A673 (cell line): Measurements from ENCODE around the gene C4orf54. TPM values are rescaled to one million over a fixed set of nuclear protein-coding genes. Genes with fewer than 3 reads are reported as not detected.

Source experiments
- BruUV-seq: library from RNA; stranded (reverse); fragments of 400-500 nt; replicated peaks from 2 replicates; lab custom pipeline; 2021; lab: Mats Ljungman, UMichigan
- CTCF ChIA-PET: fragments of 300-600 bp; sonication (Branson Sonifier 250); formaldehyde crosslinking; loops from one replicate; lab custom pipeline; 2022; ENCODE audit warnings: antibody characterized with exemption; lab: Charles Lee
- POLR2A ChIA-PET: fragments of 300-600 bp; sonication (Branson Sonifier 250); formaldehyde crosslinking; loops from one replicate; lab custom pipeline; 2022; ENCODE audit warnings: antibody characterized with exemption; ENCODE audit not compliant: low non-redundant PET; lab: Charles Lee
- DNase-seq: peaks from one replicate; pipeline ENCODE4 v3.0.0-alpha.2; 2015; ENCODE audit warnings: low spot score
- H3K27ac ChIP-seq: fragments of 200-600 bp; sonication (generic); 2 replicates; pipeline ENCODE4 v1.5.1; 2016; ENCODE audit warnings: mixed run types, low read depth, mild to moderate bottlenecking, mixed read lengths, antibody characterized with exemption, low read length; ENCODE audit not compliant: poor library complexity, severe bottlenecking
- H3K27me3 ChIP-seq: fragments of 200-600 bp; sonication (generic); replicated peaks from 2 replicates; pipeline ENCODE4 v1.6.1; 2017; ENCODE audit warnings: mixed run types, low read depth, mild to moderate bottlenecking, mixed read lengths, antibody characterized with exemption, low read length; ENCODE audit not compliant: insufficient read depth, poor library complexity
- H3K36me3 ChIP-seq: fragments of 200-600 bp; sonication (generic); 2 replicates; pipeline ENCODE4 v1.6.1; 2016; ENCODE audit warnings: mixed run types, mild to moderate bottlenecking, mixed read lengths, antibody characterized with exemption, low read length; ENCODE audit not compliant: insufficient read depth, poor library complexity, severe bottlenecking
- H3K4me1 ChIP-seq: fragments of 200-600 bp; sonication (generic); 2 replicates; pipeline ENCODE4 v1.6.1; 2017; ENCODE audit warnings: mixed run types, mild to moderate bottlenecking, mixed read lengths, antibody characterized with exemption, low read length; ENCODE audit not compliant: insufficient read depth, poor library complexity, severe bottlenecking
- H3K4me3 ChIP-seq: fragments of 200-600 bp; sonication (generic); 2 replicates; pipeline ENCODE4 v1.5.1; 2016; ENCODE audit warnings: low read depth, mixed run types, mild to moderate bottlenecking, mixed read lengths, low read length; ENCODE audit not compliant: poor library complexity, severe bottlenecking
- H3K9me3 ChIP-seq: fragments of 200-600 bp; sonication (generic); 2 replicates; pipeline ENCODE4 v1.6.1; 2016; ENCODE audit warnings: mixed run types, low read depth, mild to moderate bottlenecking, mixed read lengths, antibody characterized with exemption, low read length; ENCODE audit not compliant: poor library complexity, severe bottlenecking
- CTCF ChIP-seq: fragments of 300-800, 200-600 bp; sonication (generic); conservative IDR thresholded peaks from 2 replicates; pipeline ENCODE4 v1.5.1; 2017; ENCODE audit warnings: low read depth, mild to moderate bottlenecking, antibody characterized with exemption, low read length, moderate library complexity, mixed read lengths
- EZH2 ChIP-seq: fragments of 200-600 bp; sonication (generic); IDR thresholded peaks from 2 replicates; pipeline ENCODE4 v1.6.1; 2017; ENCODE audit warnings: borderline replicate concordance, low read depth, mild to moderate bottlenecking, mixed read lengths, antibody characterized with exemption, low read length; ENCODE audit not compliant: poor library complexity, severe bottlenecking
- intact Hi-C: fragments of 100-400 bp; cut with micrococcal nuclease; formaldehyde crosslinking; loops from one replicate; pipeline ENCODE4 v1.10.0; 2022; ENCODE audit not compliant: unreplicated experiment
- total RNA-seq: library from RNA; stranded (reverse); gene quantifications from 2 replicates; pipeline ENCODE4 v1.2.3, GENCODE V29; 2021

Gene C4orf54
- total RNA-seq, 1 experiment from 2014 or later, result not detected

GRCh38 chr4:99648321-99648720 lies 9.3 kb downstream of the C4orf54 start:
- Histone ChIP-seq H3K36me3 (no peaks in the 10 kb centered on the region), H3K27ac (no peak overlapping the region), H3K9me3 (no peaks in the 10 kb centered on the region), H3K27me3 (peaks cover 30% of the 10 kb centered on the region), H3K4me1 (no peaks in the 10 kb centered on the region), H3K4me3 (no peak overlapping the region)
- no peak for TF ChIP-seq EZH2
- TF ChIP-seq CTCF, result no peak
- no TSS peak for BruUV-seq
- intact Hi-C loops, result no loop called here
- ChIA-PET CTCF (interaction anchor here (0.6 kb wide), 2 partner anchors 8 to 33 kb away, joined by 3 to 4 read pairs; no protein-coding TSS in a partner anchor), POLR2A (no interaction called here)
- no peak for DNase-seq

GRCh38 chr4:99647071-99647470 lies 10.6 kb downstream of the C4orf54 start:
- Histone ChIP-seq H3K9me3 (no peaks in the 10 kb centered on the region), H3K36me3 (no peaks in the 10 kb centered on the region), H3K4me3 (no peak overlapping the region), H3K27me3 (peaks cover 42% of the 10 kb centered on the region), H3K27ac (no peak overlapping the region), H3K4me1 (no peaks in the 10 kb centered on the region)
- intact Hi-C loops, result no loop called here
- DNase-seq, result no peak
- BruUV-seq, result no TSS peak
- TF ChIP-seq CTCF, result no peak
- TF ChIP-seq EZH2, result no peak
- ChIA-PET CTCF (no interaction called here), POLR2A (no interaction called here)

GRCh38 chr4:99645638-99646037 lies 12.0 kb downstream of the C4orf54 start:
- ChIA-PET CTCF (no interaction called here), POLR2A (no interaction called here)
- DNase-seq, result no peak
- TF ChIP-seq CTCF (no peak), EZH2 (no peak)
- BruUV-seq, result no TSS peak
- Histone ChIP-seq H3K27ac (no peak overlapping the region), H3K9me3 (no peaks in the 10 kb centered on the region), H3K27me3 (peaks cover 57% of the 10 kb centered on the region), H3K4me1 (no peaks in the 10 kb centered on the region), H3K4me3 (no peak overlapping the region), H3K36me3 (no peaks in the 10 kb centered on the region)
- intact Hi-C loops, result no loop called here
